Activated CD4-positive, alpha-beta T cell treated with anti-CD3 and anti-CD28 coated beads, Interleukin-2, Interleukin-4, amounts not matched to agents 100 ng/mL and 50 ng/mL, durations not matched to agents 16 hours and 8 hours (primary cell): ENCODE data around the gene KLHL10.
"Not testable (repeated sequence)": the region's sequence is repeated elsewhere in the genome, so short reads cannot be mapped to it uniquely, and the experiment has no call there.

Experiments
- DNase-seq: peaks from one replicate; pipeline ENCODE4 v3.0.0-alpha.2; 2020; ENCODE audit warnings: low spot score

KLHL10 gene

GRCh38 chr17:41813152-41813680 lies 24.4 kb upstream of the KLHL10 start:
- DNase-seq, result no peak

GRCh38 chr17:41813699-41814124 lies 23.9 kb upstream of the KLHL10 start:
- no peak for DNase-seq

GRCh38 chr17:41814195-41814594 lies 23.4 kb upstream of the KLHL10 start:
- DNase-seq, result no peak

- DNase-seq, result no peak
These were observed 20.8 kb upstream of the KLHL10 start for GRCh38 chr17:41816637-41817320.

- DNase-seq, result no peak
These were observed 19.6 kb upstream of the KLHL10 start for GRCh38 chr17:41818024-41818423.

GRCh38 chr17:41821776-41822175 lies 15.8 kb upstream of the KLHL10 start:
- no peak for DNase-seq

GRCh38 chr17:41822216-41823140 lies 15.1 kb upstream of the KLHL10 start:
- DNase-seq, result no peak

- no peak for DNase-seq
These were observed 14.5 kb upstream of the KLHL10 start for GRCh38 chr17:41823141-41823524.

- no peak for DNase-seq
These were observed 14.0 kb upstream of the KLHL10 start for GRCh38 chr17:41823580-41823979.

- no peak for DNase-seq
These were observed 13.5 kb upstream of the KLHL10 start for GRCh38 chr17:41824086-41824485.

- DNase-seq, result no peak
These were observed 12.3 kb upstream of the KLHL10 start for GRCh38 chr17:41825175-41825845.

GRCh38 chr17:41829961-41830360 lies 7.7 kb upstream of the KLHL10 start:
- not testable (repeated sequence) for DNase-seq

GRCh38 chr17:41835214-41835799 lies 2.3 kb upstream of the KLHL10 start:
- no peak for DNase-seq

- peak; percentile 63 for DNase-seq
These were observed 1.6 kb upstream of the KLHL10 start, which contains the start of gene NT5C3B for GRCh38 chr17:41835800-41836549. Gene NT5C3B, minus strand, starts transcription at chr17:41836232. Its CDS starts 39 bp downstream, at chr17:41836193.

GRCh38 chr17:41836550-41837196 lies 952 bp upstream of the KLHL10 start:
- no peak for DNase-seq

GRCh38 chr17:41839448-41839847 lies 1.8 kb downstream of the KLHL10 start:
- DNase-seq, result not testable (repeated sequence)

GRCh38 chr17:41840781-41841180 lies 3.2 kb downstream of the KLHL10 start:
- DNase-seq, result not testable (repeated sequence)

GRCh38 chr17:41844971-41845370 lies 7.3 kb downstream of the KLHL10 start:
- no peak for DNase-seq

- DNase-seq, result no peak
These were observed 11.2 kb downstream of the KLHL10 start for GRCh38 chr17:41848788-41849187.

GRCh38 chr17:41849251-41849990 lies 11.8 kb downstream of the KLHL10 start:
- DNase-seq, result no peak
